SKM-1 (cell line): ENCODE measurements around the gene MYH3.

Experiments
- DNase-seq: peaks from one replicate; lab custom pipeline; 2025; ENCODE audit not compliant: unreplicated experiment; lab: John Stamatoyannopoulos, UW

Gene MYH3

DNA sequence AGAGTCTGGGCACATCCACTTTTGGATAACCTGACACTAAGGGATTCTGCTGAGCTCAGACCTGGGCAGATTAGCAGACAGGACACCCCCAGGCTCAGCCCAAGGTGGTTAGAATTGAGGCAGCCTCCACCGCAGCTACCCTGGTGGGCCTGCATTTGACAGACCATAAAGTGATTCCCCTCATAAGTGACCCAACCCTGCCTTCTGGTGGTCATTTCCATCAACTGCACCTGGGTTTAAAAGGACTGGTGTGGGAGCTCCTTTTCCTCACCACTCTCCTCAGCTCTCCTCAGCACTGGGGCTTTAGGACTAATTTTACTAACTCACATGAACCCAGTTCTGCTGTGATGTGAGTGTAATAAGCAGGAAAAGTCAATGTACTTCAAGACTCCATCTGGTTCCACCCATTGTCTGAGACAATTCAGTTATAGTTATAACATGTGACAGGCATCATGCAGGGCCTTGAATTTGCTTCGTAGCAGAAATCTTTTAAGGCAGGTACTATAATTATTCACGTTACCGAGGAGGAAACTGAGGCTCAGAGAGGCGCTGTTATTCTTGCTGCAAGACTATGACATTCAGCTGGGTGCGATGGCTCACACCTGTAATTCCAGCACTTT is 42.5 kb downstream of the MYH3 start:
- no peak for DNase-seq

GRCh38 chr17:10613775-10614513 is 43.2 kb downstream of the MYH3 start:
- DNase-seq, result no peak

GRCh38 chr17:10612957-10613744 is 44.0 kb downstream of the MYH3 start:
- no peak for DNase-seq

- no peak for DNase-seq
Measured at GRCh38 chr17:10610884-10611283, 46.2 kb downstream of the MYH3 start.

- DNase-seq, result no peak
Measured at GRCh38 chr17:10608244-10608643, 48.9 kb downstream of the MYH3 start.

DNA sequence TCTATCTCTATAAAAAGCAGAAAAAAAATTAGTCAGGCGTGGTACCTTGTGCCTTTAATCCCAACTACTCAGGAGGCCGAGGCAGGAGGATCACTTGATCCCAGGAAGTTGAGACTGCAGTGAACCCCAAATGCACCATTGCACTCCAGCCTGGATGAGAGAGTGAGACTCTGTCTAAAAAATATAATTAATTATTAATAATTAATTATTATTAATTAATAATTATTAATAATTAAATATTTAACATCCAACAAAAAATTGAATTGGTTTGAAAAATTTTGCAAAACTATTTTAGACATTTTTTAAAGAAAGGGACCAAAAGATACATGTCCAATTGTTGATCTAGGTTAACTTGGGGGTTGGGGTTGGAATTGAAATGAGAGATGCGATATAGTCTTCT is 51.0 kb downstream of the MYH3 start:
- DNase-seq, result no peak

- DNase-seq, result no peak
Measured at GRCh38 chr17:10605221-10605783, 51.8 kb downstream of the MYH3 start.

- DNase-seq, result no peak
Measured at GRCh38 chr17:10604521-10604920, 52.6 kb downstream of the MYH3 start.

GRCh38 chr17:10603931-10604330 is 53.2 kb downstream of the MYH3 start:
- no peak for DNase-seq

- no peak for DNase-seq
Measured at GRCh38 chr17:10600571-10600970, 56.5 kb downstream of the MYH3 start.

- no peak for DNase-seq
Measured at GRCh38 chr17:10598621-10599020, 58.5 kb downstream of the MYH3 start.

DNA sequence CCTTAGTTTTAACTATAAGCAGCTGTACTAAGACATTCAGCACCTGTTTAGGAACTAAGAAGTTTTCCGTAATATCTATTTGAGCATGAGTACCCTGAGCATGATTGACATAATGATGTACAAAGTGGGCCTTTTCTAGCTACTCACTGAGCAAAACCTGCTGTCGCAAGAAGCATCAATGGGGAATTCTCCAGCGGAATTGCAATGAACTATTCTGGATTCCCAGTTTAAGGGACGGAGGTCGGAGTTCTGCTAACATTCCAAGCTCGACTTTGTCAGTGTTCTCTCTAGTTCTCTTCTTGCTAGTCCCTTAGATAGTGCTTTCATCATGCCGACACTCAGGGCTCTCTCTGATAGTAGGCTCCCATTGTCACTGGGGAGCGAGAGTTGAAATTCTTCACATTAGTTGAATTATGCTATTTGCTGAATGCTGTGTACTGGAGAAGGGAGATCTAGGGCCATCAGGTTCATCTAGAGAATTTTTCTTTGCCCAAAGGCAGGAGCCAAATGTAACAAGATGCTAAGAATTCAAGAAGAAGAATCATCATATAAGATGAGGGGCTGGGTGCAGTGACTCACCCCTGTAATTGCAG is 67.5 kb downstream of the MYH3 start:
- no peak for DNase-seq

DNA sequence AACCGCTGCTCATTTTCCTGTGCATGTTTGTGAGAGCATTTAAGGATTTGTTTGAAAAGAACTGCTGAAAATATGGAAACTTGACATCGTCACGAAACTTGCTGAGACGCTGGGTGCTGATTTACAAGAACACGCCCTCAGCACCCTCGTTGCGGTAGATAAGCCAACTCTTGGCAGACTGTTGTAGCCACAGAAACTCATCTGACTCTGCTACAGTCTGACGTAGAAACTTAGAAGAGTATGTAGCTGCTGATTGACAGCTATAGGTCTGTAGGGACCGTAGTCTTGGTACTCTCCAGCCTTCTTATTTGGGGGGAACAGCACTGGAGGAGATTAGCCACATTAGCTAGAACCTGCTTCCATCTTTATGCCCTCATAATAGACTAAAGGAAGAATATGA is 71.6 kb downstream of the MYH3 start:
- DNase-seq, result no peak

GRCh38 chr17:10583834-10584233 is 73.3 kb downstream of the MYH3 start:
- no peak for DNase-seq

GRCh38 chr17:10579270-10579669 is 77.8 kb downstream of the MYH3 start:
- DNase-seq, result no peak
